Measurements from ENCODE around the gene HLCS.

The HLCS gene

GRCh38 chr21:36914244-36915013 is 52.0 kb downstream of the HLCS start (continued):
- TF ChIP-seq ZNF645 (tag by site-specific recombination; IDR thresholded peaks at IDR 0.05) (no peak), ZNF148 (tag by site-specific recombination; IDR thresholded peaks at IDR 0.05; ENCODE audit: borderline replicate concordance) (no peak), ZNF274 (IDR thresholded peaks at IDR 0.05; ENCODE audit: low read length) (no peak), ZNF274 (tag by site-specific recombination; IDR thresholded peaks at IDR 0.05; ENCODE audit: borderline replicate concordance) (no peak), ELK4 (IDR thresholded peaks at IDR 0.05; ENCODE audit: borderline replicate concordance, low read depth, low read length) (no peak), ZNF16 (tag by site-specific recombination; IDR thresholded peaks at IDR 0.05; ENCODE audit: low read depth) (no peak), PATZ1 (tag by site-specific recombination; IDR thresholded peaks at IDR 0.05) (no peak), HOXD13 (CRISPR knock-in tag; IDR thresholded peaks at IDR 0.05; ENCODE audit: borderline replicate concordance) (no peak), ZXDB (tag by site-specific recombination; IDR thresholded peaks at IDR 0.05) (no peak), ZNF623 (tag by site-specific recombination; IDR thresholded peaks at IDR 0.05) (no peak), ZBTB48 (tag by site-specific recombination; IDR thresholded peaks at IDR 0.05) (no peak), PRDM6 (tag by site-specific recombination; IDR thresholded peaks at IDR 0.05) (peak; percentile 22; the same call in 1 of the 2 replicates), ZNF610 (tag by site-specific recombination; IDR thresholded peaks at IDR 0.05; ENCODE audit: borderline replicate concordance) (no peak), ZNF580 (tag by site-specific recombination; IDR thresholded peaks at IDR 0.05) (no peak), ZNF621 (tag by site-specific recombination; IDR thresholded peaks at IDR 0.05) (no peak), ZNF214 (tag by site-specific recombination; IDR thresholded peaks at IDR 0.05; ENCODE audit: borderline replicate concordance) (no peak), ZNF202 (tag by site-specific recombination; IDR thresholded peaks at IDR 0.05; ENCODE audit: borderline replicate concordance) (no peak), ZNF513 (tag by site-specific recombination; IDR thresholded peaks at IDR 0.05) (no peak), TCF7L2 (IDR thresholded peaks at IDR 0.05; ENCODE audit: borderline replicate concordance, low read depth, low read length) (no peak), SCRT2 (tag by site-specific recombination; IDR thresholded peaks at IDR 0.05) (no peak; the same call in 1 of the 2 replicates), BCL11A (tag by site-specific recombination; IDR thresholded peaks at IDR 0.05; ENCODE audit: low read depth) (no peak), ZNF48 (tag by site-specific recombination; IDR thresholded peaks at IDR 0.05) (no peak), GLI2 (tag by site-specific recombination; IDR thresholded peaks at IDR 0.05; ENCODE audit: borderline replicate concordance, low read depth) (no peak), MZF1 (tag by site-specific recombination; IDR thresholded peaks at IDR 0.05; ENCODE audit: borderline replicate concordance) (peak; percentile 93; the same call in 1 of the 2 replicates), ZNF133 (tag by site-specific recombination; IDR thresholded peaks at IDR 0.05) (no peak), IKZF3 (tag by site-specific recombination; IDR thresholded peaks at IDR 0.05) (no peak), ZNF157 (tag by site-specific recombination; IDR thresholded peaks at IDR 0.05) (no peak), ZNF140 (tag by site-specific recombination; IDR thresholded peaks at IDR 0.05) (no peak), ZNF23 (tag by site-specific recombination; IDR thresholded peaks at IDR 0.05; ENCODE audit: borderline replicate concordance) (no peak), ZNF391 (tag by site-specific recombination; IDR thresholded peaks at IDR 0.05; ENCODE audit: borderline replicate concordance, low read depth) (no peak)
